ENCODE results near the gene PRR33.

DNA sequence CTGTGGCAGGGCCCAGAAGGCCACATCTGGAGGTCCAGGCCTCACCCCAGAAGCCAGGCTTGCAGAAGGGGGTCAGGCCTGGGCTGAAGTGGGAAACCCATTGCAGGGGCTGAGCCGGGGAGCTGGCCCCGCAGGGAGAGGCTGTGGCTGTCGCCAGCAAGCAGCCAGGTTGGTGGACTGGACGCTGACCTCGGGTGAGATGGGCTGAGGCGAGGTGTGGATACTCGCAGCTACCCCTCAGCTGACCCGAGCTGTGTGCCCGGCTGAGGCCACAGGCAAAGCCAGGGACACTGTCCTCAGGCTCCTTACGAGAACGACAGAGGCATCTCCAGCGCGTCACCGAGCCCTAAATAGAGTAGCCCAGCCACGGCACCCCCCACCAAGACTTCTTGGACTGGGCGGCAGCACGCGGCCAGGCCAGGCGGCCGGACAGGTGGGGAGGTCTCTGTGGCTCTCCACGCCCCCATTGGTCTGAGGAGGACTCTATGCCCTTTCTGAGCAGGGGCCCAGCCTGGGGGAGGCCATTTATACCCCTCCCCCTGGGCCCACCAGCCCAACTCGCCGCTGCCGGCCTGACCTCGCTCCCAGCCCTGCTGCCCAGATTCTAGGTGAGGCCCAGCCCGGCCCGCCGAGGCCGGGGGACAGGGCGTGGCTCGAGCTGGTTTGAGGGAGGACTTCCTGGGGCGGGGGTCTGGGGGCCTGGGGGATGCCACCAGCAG lies 53.1 kb downstream of the PRR33 start, which contains the start of gene TNNI2:
- TF ChIP-seq, protein P1, sequence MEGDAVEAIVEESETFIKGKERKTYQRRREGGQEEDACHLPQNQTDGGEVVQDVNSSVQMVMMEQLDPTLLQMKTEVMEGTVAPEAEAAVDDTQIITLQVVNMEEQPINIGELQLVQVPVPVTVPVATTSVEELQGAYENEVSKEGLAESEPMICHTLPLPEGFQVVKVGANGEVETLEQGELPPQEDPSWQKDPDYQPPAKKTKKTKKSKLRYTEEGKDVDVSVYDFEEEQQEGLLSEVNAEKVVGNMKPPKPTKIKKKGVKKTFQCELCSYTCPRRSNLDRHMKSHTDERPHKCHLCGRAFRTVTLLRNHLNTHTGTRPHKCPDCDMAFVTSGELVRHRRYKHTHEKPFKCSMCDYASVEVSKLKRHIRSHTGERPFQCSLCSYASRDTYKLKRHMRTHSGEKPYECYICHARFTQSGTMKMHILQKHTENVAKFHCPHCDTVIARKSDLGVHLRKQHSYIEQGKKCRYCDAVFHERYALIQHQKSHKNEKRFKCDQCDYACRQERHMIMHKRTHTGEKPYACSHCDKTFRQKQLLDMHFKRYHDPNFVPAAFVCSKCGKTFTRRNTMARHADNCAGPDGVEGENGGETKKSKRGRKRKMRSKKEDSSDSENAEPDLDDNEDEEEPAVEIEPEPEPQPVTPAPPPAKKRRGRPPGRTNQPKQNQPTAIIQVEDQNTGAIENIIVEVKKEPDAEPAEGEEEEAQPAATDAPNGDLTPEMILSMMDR (IDR thresholded peaks at IDR 0.05; ENCODE audit: low read depth, low read length, missing input control) = no peak
- TF ChIP-seq, protein P2, sequence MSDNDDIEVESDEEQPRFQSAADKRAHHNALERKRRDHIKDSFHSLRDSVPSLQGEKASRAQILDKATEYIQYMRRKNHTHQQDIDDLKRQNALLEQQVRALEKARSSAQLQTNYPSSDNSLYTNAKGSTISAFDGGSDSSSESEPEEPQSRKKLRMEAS (IDR thresholded peaks at IDR 0.05) = no peak
- no peak for TF ChIP-seq GABPA (IDR thresholded peaks at IDR 0.05 in 1 of 2, conservative IDR thresholded peaks at IDR 0.05 in 1 of 2)
- no peak for TF ChIP-seq HNF4G (IDR thresholded peaks at IDR 0.05)
- no peak for TF ChIP-seq NR2F2 (IDR thresholded peaks at IDR 0.05)
- TF ChIP-seq RXRA (IDR thresholded peaks at IDR 0.05) = no peak
- no peak for TF ChIP-seq TAF1 (conservative IDR thresholded peaks at IDR 0.05)
